Astrocyte of the spinal cord (primary cell): ENCODE results near the gene BAIAP2.

ENCODE experiments used
- DNase-seq: peaks from one replicate; pipeline ENCODE4 v3.0.0; 2011; ENCODE audit warnings: low read depth, low spot score
- H3K4me3 ChIP-seq: 2 replicates; pipeline ENCODE4 v1.5.1; 2011; ENCODE audit warnings: low read depth, mild to moderate bottlenecking, low read length, moderate library complexity
- CTCF ChIP-seq: IDR thresholded peaks from 2 replicates; pipeline ENCODE4 v1.5.1; 2012; ENCODE audit warnings: low read depth, mild to moderate bottlenecking, low read length, inconsistent platforms
- in situ Hi-C: cut with HindIII; loops from 2 replicates; pipeline ENCODE4 v1.10.0; 2017; ENCODE audit warnings: low sequenced_read_pairs

Gene BAIAP2

GRCh38 chr17:81123052-81124048 is 88.4 kb downstream of the BAIAP2 start:
- no peak overlapping the region for H3K4me3 ChIP-seq
- no peak for TF ChIP-seq CTCF
- DNase-seq = no peak
- in situ Hi-C loops = no loop called here

- H3K4me3 ChIP-seq = no peak overlapping the region
- in situ Hi-C loops = no loop called here
- no peak for DNase-seq
- TF ChIP-seq CTCF = no peak
Observed at GRCh38 chr17:81124377-81124776, 89.4 kb downstream of the BAIAP2 start.

- no peak for TF ChIP-seq CTCF
Observed at GRCh38 chr17:81125573-81126081, 90.7 kb downstream of the BAIAP2 start.

GRCh38 chr17:81126281-81127132 is 91.6 kb downstream of the BAIAP2 start:
- H3K4me3 ChIP-seq = no peak overlapping the region
- in situ Hi-C loops = no loop called here
- no peak for DNase-seq
- no peak for TF ChIP-seq CTCF

More at GRCh38 chr17:81125573-81126081, 90.7 kb downstream of the BAIAP2 start:
- DNase-seq = no peak
- in situ Hi-C loops = no loop called here
- no peak overlapping the region for H3K4me3 ChIP-seq

GRCh38 chr17:81127133-81127455 is 92.1 kb downstream of the BAIAP2 start:
- TF ChIP-seq CTCF = no peak
- no peak for DNase-seq
- H3K4me3 ChIP-seq = no peak overlapping the region
- in situ Hi-C loops = no loop called here

- DNase-seq = no peak
- TF ChIP-seq CTCF = no peak
- H3K4me3 ChIP-seq = no peak overlapping the region
- in situ Hi-C loops = no loop called here
Observed at GRCh38 chr17:81127526-81128177, 92.7 kb downstream of the BAIAP2 start.
